VCaP (cell line): ENCODE results near the gene SEPTIN3.

ENCODE experiments used
- H3K27ac ChIP-seq: fragments of 450-650 bp; 2 replicates; pipeline ENCODE4 v1.5.1; 2017
- CTCF ChIP-seq: fragments of 450-650 bp; conservative IDR thresholded peaks from 2 replicates; pipeline ENCODE4 v1.5.1; 2017; ENCODE audit warnings: mild to moderate bottlenecking, moderate library complexity

Gene SEPTIN3

GRCh38 chr22:41935015-41935351 is 34.3 kb upstream of the SEPTIN3 start:
- TF ChIP-seq CTCF: no peak
- no peak overlapping the region for H3K27ac ChIP-seq

GRCh38 chr22:41935509-41935908 is 33.7 kb upstream of the SEPTIN3 start:
- TF ChIP-seq CTCF: no peak
- H3K27ac ChIP-seq: no peak overlapping the region

GRCh38 chr22:41936894-41937169 is 32.4 kb upstream of the SEPTIN3 start:
- TF ChIP-seq CTCF: no peak
- no peak overlapping the region for H3K27ac ChIP-seq

- no peak for TF ChIP-seq CTCF
- H3K27ac ChIP-seq: peak overlapping the region; percentile 29
Observed at GRCh38 chr22:41939981-41940831, 29.0 kb upstream of the SEPTIN3 start.

- TF ChIP-seq CTCF: peak; percentile 91
- H3K27ac ChIP-seq: peak overlapping the region; percentile 29
Observed at GRCh38 chr22:41940832-41941765, 28.1 kb upstream of the SEPTIN3 start.

GRCh38 chr22:41943661-41944209 is 25.5 kb upstream of the SEPTIN3 start:
- TF ChIP-seq CTCF: no peak
- H3K27ac ChIP-seq: 0 out of 2 replicates have a peak overlapping the region, but pooled peaks have one; percentile 11
